NCI-H345 treated with DMSO at 0.1 percent for 48 hours (cell line): Measurements from ENCODE around the gene SPATA9.

ENCODE experiments used
- DNase-seq: peaks from one replicate; lab custom pipeline; 2025; ENCODE audit not compliant: unreplicated experiment; lab: John Stamatoyannopoulos, UW

The SPATA9 gene

DNA sequence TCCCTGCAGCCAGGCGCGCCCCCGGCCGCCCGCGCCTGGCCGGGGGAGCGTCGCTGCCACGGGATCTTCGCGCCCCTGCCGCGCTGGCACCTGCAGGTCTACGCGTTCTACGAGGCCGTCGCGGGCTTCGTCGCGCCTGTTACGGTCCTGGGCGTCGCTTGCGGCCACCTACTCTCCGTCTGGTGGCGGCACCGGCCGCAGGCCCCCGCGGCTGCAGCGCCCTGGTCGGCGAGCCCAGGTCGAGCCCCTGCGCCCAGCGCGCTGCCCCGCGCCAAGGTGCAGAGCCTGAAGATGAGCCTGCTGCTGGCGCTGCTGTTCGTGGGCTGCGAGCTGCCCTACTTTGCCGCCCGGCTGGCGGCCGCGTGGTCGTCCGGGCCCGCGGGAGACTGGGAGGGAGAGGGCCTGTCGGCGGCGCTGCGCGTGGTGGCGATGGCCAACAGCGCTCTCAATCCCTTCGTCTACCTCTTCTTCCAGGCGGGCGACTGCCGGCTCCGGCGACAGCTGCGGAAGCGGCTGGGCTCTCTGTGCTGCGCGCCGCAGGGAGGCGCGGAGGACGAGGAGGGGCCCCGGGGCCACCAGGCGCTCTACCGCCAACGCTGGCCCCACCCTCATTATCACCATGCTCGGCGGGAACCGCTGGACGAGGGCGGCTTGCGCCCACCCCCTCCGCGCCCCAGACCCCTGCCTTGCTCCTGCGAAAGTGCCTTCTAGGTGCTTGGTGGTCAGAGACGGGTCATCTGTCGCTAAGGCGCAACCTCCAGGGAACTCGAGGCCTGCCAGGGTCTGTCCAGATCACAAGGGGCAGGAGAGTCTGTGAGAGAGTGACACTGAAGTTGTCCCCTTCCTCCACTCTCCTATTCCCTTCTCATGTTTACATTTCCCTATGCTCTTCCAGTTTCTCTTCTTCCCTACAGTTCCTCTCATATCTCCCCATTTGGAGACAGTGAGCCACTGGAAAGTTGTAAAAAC, 61.6 kb downstream of the SPATA9 start:
- no peak for DNase-seq

DNA sequence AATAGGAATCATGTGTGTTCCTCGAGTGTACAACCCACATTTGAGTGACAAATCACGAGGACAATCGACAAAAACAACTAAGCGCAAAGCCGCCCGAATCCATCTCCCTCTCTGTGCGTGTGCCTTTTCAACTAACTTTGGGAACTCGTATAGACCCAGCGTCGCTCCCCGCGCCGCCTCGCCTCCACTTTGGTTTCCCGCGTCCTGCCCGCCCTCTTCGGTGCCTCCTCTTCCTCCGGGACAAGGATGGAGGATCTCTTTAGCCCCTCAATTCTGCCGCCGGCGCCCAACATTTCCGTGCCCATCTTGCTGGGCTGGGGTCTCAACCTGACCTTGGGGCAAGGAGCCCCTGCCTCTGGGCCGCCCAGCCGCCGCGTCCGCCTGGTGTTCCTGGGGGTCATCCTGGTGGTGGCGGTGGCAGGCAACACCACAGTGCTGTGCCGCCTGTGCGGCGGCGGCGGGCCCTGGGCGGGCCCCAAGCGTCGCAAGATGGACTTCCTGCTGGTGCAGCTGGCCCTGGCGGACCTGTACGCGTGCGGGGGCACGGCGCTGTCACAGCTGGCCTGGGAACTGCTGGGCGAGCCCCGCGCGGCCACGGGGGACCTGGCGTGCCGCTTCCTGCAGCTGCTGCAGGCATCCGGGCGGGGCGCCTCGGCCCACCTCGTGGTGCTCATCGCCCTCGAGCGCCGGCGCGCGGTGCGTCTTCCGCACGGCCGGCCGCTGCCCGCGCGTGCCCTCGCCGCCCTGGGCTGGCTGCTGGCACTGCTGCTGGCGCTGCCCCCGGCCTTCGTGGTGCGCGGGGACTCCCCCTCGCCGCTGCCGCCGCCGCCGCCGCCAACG, 62.5 kb downstream of the SPATA9 start, which contains the start of gene GPR150:
Gene GPR150 (plus strand): TSS at position 58 of the 840 bp plus-strand sequence. CDS start 189 bp downstream, at position 247.
- peak; percentile 9 for DNase-seq

DNA sequence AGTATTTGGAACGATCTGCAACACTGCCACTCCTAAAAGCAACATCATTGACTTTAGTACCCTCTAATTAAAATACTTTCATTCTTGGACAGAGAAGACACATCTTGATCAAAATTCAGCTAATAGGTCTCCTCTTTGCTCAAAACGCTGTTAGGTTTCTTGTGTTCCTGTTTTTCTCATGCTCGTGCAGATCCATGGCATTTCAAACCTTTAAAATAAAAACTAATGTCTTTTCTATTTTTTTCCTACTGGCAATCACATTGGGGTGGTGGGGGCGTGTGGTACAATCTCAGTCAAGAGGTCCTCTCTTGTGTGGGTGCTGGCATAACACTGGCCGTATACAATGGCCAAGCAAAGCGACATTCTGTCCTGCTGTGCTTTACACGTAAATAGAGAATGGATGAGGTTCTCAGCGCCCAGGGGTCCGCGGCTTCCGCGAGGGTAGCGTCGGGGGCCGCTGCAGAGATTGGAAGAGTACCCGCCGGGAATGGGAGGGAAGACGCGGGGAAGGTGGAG, 63.2 kb downstream of the SPATA9 start:
- no peak for DNase-seq

DNA sequence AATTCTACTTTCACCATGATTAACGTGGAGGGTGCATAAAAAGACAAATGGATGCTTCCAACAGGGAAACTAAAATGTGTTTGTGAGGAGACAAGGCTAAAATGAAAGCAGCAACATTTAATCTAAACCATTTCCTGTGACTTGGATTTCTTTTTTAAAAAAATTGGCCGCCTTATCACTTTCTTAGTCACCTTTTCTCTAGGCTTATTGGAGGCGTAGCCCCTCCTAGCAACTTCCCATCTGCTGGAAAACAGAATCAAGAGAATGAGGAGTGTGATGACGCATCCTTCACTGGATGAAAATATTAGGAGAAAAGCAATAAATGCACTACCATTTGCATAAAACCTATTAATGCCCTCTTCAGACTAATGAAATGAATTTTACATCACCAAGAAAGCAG, 63.7 kb downstream of the SPATA9 start:
- no peak for DNase-seq

DNA sequence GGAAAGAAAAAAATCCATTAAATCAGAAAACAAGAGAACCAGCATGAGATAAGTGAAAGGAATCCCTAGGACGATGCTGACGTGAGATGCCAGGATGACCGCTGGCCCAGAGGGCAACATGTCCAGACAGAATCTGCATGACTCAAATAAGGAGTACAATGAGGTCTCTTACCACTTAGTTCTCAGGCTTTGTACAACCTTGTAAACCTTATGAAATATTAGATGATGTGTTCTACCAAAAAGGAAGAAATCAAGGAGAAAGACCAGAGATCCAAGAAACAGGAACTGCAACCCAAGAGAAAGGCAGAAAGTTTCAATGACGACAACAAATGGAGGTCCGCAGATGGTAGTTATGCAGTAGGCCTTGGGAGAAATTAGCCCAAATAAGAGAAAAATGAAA, 65.7 kb downstream of the SPATA9 start:
- no peak for DNase-seq

DNA sequence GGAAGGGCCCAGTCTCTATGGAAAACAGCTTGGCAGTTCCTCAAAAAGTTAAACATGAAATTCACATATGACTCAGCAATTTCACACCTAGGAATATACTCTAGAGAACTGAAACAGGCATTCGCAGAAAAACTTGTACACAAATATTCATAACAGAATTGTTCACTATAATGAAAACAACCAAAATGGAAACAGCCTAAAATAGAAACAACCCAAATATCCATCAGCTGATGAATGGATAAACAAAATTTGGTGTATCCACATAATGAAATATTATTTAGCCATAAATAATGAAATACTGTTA, 67.7 kb downstream of the SPATA9 start:
- DNase-seq, result no peak

DNA sequence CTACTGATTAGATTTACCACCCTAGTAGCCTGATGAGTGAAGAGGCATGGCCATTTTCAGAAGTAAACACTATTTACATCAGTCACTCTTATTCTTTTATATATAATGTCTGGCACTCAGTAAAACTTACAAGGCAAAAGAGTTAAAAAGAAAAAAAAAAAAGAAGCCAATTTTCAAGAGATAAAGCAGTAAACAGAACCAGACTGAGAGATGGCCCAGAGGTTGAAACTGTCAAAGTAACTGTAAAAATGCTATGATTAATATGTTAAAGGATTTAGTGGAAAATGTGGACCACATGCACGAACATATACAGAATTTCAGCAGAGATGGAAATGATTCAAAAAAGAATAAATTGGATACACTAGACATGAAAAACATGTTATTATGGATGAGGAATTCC, 69.3 kb downstream of the SPATA9 start:
- DNase-seq, result no peak

DNA sequence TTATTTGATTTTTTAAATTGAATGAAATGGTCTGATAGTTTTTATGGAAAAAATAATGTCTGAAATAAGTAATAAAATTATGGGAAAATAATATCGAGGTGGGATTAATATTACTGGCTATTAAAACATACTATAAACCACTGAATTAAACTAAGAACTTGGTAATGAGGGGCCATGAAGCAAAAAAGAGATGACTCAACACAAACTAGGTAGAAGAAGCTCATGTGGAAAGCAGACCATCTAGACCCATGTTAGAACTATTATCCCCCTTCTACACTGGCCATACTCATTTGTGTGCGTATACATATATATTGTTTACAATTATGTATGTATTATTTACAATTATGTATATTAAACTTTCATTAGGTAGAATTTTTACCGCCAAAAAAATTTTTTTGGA, 71.4 kb downstream of the SPATA9 start:
- no peak for DNase-seq

DNA sequence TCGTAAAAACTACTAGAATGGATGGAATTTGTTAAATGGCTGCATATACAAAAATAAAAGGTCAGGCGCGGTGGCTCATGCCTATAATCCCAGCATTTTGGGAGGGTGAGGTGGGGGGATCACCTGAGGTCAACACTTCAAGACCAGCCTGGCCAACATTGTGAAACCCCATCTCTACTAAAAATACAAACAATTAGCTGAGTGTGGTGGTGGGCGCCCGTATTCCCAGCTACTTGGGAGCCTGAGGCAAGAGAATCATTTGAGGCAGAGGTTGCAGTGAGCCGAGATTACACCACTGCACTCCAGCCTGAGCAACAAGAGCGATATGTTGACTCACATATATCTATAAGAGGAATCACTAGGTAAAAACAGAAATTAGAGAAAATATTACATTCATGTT, 72.2 kb downstream of the SPATA9 start:
- DNase-seq, result no peak

DNA sequence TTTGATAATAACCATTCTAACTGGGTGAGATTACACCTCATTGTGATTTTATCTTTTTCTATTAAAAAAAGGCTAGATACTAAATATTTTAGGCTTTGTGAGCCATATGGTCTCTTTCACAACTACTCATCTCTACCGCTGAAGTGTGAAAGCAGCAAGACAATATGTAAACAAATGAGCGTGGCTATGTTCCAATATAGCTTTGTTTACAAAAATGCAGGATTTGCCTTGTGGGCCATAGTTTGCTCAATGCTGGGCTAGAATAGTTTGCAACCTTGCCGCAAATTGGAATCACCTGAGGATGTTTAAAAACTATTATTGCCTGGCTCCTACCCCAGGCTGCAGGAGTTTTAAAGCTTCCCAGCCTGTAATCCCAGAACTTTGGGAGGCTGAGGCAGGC, 73.1 kb downstream of the SPATA9 start:
- no peak for DNase-seq
